ENCODE data around the gene MYOC. TPM values are rescaled to one million over a fixed set of nuclear protein-coding genes. Genes with fewer than 3 reads are reported as not detected.

The MYOC gene
- not detected for total RNA-seq

DNA sequence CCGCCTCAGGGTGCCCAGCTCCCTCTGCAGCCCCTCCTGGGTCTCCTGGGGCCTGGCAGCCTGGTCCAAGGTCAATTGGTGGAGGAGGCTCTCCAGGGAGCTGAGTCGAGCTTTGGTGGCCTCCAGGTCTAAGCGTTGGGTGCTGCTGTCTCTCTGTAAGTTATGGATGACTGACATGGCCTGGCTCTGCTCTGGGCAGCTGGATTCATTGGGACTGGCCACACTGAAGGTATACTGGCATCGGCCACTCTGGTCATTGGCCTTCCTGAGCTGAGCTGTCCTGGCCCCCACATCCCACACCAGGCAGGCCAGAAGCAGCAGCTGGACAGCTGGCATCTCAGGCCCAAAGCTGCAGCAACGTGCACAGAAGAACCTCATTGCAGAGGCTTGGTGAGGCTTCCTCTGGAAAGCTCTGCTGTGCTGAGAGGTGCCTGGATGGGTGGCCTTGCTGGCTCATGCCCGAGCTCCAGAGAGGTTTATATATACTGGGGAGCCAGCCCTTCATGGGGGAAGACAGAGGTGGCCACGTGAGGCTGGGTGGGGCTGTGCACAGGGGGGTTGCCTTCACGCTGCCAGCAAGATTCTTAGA, at the start of gene MYOC:
TSS of gene MYOC (minus strand) at position 455 of the 589 bp plus-strand sequence. CDS start at position 378, 77 bp downstream.

GRCh38 chr1:171622152-171622462, 30.4 kb downstream of the MYOC start, which contains the start of gene MYOCOS:
Gene MYOCOS, plus strand, starts transcription at chr1:171622243. Its CDS starts 1,641 bp downstream, at chr1:171623884.

Other genes with a start within 250 kb of the MYOC start
- gene PRRC2C, start 167.2 kb downstream of the MYOC start, total RNA-seq: 49.8 TPM
- not detected for gene MYOCOS, start 30.4 kb downstream of the MYOC start, total RNA-seq
- gene VAMP4, start 89.4 kb upstream of the MYOC start, total RNA-seq: 25.8 TPM
- gene METTL13, start 129.0 kb upstream of the MYOC start, total RNA-seq: 18.5 TPM
- gene DNM3, start 188.8 kb upstream of the MYOC start, total RNA-seq: 72.0 TPM

Data from diencephalon (tissue), 1 donor.